ENCODE results near the gene DCHS1. TPM values are rescaled to one million over a fixed set of nuclear protein-coding genes. Genes with fewer than 3 reads are reported as not detected.

DCHS1 gene
- total and polyA plus RNA-seq, 9 of the 15 experiments (the other 6 are each of a cell fraction or from before 2014, with no cell fraction given), result 0.04 to 0.49 (median 0.14) TPM; not detected in 2

- TF ChIP-seq ZNF174 (CRISPR knock-in tag; IDR thresholded peaks at IDR 0.05) (no peak), MNT (conservative IDR thresholded peaks at IDR 0.05) (no peak), SMARCA4 (IDR thresholded peaks at IDR 0.05) (peak; percentile 69), SRSF3 (IDR thresholded peaks at IDR 0.05; ENCODE audit: insufficient read depth, low read length) (no peak), FOXA1 (IDR thresholded peaks at IDR 0.05; ENCODE audit: borderline replicate concordance) (no peak), ZNF740 (CRISPR knock-in tag; IDR thresholded peaks at IDR 0.05) (no peak), ZNF740 (tag; IDR thresholded peaks at IDR 0.05) (peak in 1 of 2 experiments; percentile 73; a peak in 1 of 4 replicates), ZNF76 (CRISPR knock-in tag; IDR thresholded peaks at IDR 0.05; ENCODE audit: borderline replicate concordance) (no peak), ZNF253 (CRISPR knock-in tag; conservative IDR thresholded peaks at IDR 0.05) (no peak), SMARCB1 (IDR thresholded peaks at IDR 0.05; ENCODE audit: insufficient read length, low read depth) (no peak), CHD4 (IDR thresholded peaks at IDR 0.05; ENCODE audit: insufficient read depth, insufficient replicate concordance, low read depth, low read length, poor library complexity, severe bottlenecking) (no peak), ATF7 (IDR thresholded peaks at IDR 0.05) (peak; percentile 56; the same call in 1 of the 2 replicates), SOX6 (IDR thresholded peaks at IDR 0.05) (0 out of 2 replicates have a peak, but pooled peaks have one; percentile 19), BCOR (IDR thresholded peaks at IDR 0.05) (no peak), IRF2 (CRISPR knock-in tag; IDR thresholded peaks at IDR 0.05) (no peak), NEUROD1 (IDR thresholded peaks at IDR 0.05; ENCODE audit: borderline replicate concordance, low read depth, low read length, partially characterized antibody) (no peak), PKNOX1 (IDR thresholded peaks at IDR 0.05) (peak; percentile 62; the same call in 1 of the 2 replicates), MECOM (CRISPR knock-in tag; IDR thresholded peaks at IDR 0.05) (no peak), SMARCE1 (IDR thresholded peaks at IDR 0.05) (peak; percentile 68), ZNF134 (CRISPR knock-in tag; conservative IDR thresholded peaks at IDR 0.05) (no peak), ZNF212 (CRISPR knock-in tag; IDR thresholded peaks at IDR 0.05) (no peak), NFYB (IDR thresholded peaks at IDR 0.05; ENCODE audit: extremely low read depth, insufficient read length) (peak; percentile 30), SLC30A9 (CRISPR knock-in tag; IDR thresholded peaks at IDR 0.05) (no peak), NR2C2 (CRISPR knock-in tag; IDR thresholded peaks at IDR 0.05) (no peak), NR2C2 (tag; IDR thresholded peaks at IDR 0.05) (peak; percentile 47; the same call in 1 of the 2 replicates), DPF2 (IDR thresholded peaks at IDR 0.05) (peak; percentile 84), CBFA2T3 (IDR thresholded peaks at IDR 0.05) (peak; percentile 72), CREM (IDR thresholded peaks at IDR 0.05; ENCODE audit: low read depth) (peak; percentile 32; the same call in 1 of the 2 replicates)
Measured at GRCh38 chr11:6693342-6694228, 38.0 kb upstream of the DCHS1 start (continued).

Data from K562 (cell line).